GM12891 (cell line): Measurements from ENCODE around the gene RHBG.
A peak's percentile ranks its signal among the peaks of the same experiment; 100 is the strongest.

Source experiments
- DNase-seq: peaks from one replicate; pipeline ENCODE4 v3.0.0; 2011; ENCODE audit warnings: low spot score; ENCODE audit not compliant: insufficient read length
- FAIRE-seq: peaks from 2 replicates; lab custom pipeline; 2011; peaks lifted over from hg19 to GRCh38; lab: Jason Lieb, UNC
- PAX5 ChIP-seq: IDR thresholded peaks from 2 replicates; pipeline ENCODE4 v1.6.1; 2011; ENCODE audit warnings: low read length, moderate library complexity, mild to moderate bottlenecking; ENCODE audit not compliant: insufficient read depth, severe bottlenecking
- POLR2A ChIP-seq: IDR thresholded peaks from 2 replicates; pipeline ENCODE4 v1.6.1; 2011; ENCODE audit warnings: low read depth, low read length, control low read depth
- POLR2AphosphoS5 ChIP-seq: IDR thresholded peaks from 2 replicates; pipeline ENCODE4 v1.6.1; 2011; ENCODE audit warnings: low read depth, low read length, control low read depth
- POU2F2 ChIP-seq: IDR thresholded peaks from 2 replicates; pipeline ENCODE4 v1.6.1; 2011; ENCODE audit warnings: low read depth, mild to moderate bottlenecking, control low read depth, low read length, moderate library complexity
- SPI1 ChIP-seq: IDR thresholded peaks from 2 replicates; pipeline ENCODE4 v1.6.1; 2011; ENCODE audit warnings: low read depth, low read length, control low read depth
- TAF1 ChIP-seq: IDR thresholded peaks from 2 replicates; pipeline ENCODE4 v1.6.1; 2011; ENCODE audit warnings: low read depth, low read length, control low read depth

Gene RHBG

DNA sequence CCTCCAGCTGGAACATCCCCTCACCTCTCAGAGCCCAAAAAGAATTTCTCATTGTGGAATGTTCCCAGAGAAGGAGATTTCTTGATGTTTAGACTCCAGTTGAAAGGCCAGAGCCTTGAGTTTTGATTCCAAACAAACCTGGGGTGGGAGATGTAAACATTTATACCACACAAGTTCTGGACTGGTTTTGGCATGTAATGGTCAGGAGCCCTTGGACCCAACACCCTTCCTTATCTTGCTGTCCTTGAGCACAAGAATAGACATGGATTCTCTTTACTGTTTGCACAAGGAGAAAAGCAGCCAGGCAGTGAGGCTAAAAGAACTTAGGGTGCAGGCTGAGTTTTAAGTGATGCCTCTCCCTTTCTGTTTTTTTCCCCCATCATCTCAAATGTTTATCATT, 4.5 kb downstream of the RHBG start:
- no peak for TF ChIP-seq PAX5
- TF ChIP-seq POLR2AphosphoS5 = no peak
- DNase-seq = no peak
- no peak for FAIRE-seq

DNA sequence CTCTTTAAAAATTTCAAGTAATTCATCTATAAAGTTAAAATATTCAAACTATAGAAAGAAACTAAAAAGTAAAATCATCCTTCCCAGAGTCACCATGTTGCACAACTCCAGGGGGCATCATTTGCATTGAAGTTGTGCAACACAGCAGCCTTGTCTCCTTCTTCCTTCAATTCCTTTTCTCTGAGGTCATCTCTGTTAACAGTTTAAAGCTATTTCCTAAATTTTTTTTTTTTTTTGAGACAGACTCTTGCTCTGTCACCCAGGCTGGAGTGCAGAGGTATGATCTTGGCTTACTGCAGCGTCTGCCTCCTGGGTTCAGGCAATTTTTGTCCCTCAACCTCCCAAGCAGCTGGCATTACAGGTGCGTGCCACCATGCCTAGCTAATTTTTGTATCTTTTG, 7.1 kb downstream of the RHBG start:
- FAIRE-seq = no peak
- DNase-seq = no peak
- TF ChIP-seq SPI1 = no peak
- no peak for TF ChIP-seq TAF1
- no peak for TF ChIP-seq POLR2AphosphoS5
- TF ChIP-seq PAX5 = no peak
- no peak for TF ChIP-seq POLR2A
- no peak for TF ChIP-seq POU2F2

DNA sequence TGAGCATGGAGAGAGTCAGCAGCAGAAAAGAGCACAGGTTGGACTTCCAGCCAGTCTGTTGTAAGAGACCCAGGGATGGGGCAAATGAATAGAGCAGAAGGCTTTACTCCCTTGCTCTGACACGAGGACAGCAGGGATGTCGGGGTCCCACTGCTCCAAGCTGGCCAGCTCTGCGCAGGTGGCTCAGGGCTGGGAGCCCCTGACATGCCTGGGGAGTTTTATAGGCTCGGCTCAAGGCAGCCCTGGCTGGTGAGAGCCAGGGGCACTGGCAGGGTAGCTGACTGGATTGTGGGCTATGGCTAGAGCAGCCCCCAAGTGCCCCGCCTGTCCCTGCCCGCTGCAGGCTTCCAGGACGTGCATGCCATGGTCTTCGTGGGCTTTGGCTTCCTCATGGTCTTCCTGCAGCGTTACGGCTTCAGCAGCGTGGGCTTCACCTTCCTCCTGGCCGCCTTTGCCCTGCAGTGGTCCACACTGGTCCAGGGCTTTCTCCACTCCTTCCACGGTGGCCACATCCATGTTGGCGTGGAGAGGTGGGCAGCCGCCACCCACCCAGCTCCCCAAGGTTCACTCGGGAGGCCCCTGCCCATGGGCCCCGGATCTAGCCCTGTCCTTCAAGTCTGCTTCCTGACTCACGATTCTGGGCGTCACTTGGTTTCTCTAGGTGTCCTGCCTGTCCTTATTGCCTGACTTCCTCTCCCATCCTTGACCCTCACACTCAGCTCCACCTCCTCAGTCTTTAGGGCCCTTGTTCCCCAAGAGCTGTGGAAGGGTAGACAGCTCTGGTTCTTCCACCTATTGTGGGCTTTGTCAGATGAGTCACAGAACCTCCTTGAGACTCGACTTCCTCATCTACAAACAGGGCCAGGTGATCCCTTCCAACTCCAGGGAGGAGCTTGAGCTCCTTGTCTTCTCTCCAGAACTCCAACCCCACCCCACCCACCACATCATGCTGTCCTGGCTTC, 8.2 kb downstream of the RHBG start:
- FAIRE-seq (no peak), DNase-seq (no peak)
- TF ChIP-seq POLR2A (no peak), PAX5 (no peak), POLR2AphosphoS5 (no peak), TAF1 (no peak)

DNA sequence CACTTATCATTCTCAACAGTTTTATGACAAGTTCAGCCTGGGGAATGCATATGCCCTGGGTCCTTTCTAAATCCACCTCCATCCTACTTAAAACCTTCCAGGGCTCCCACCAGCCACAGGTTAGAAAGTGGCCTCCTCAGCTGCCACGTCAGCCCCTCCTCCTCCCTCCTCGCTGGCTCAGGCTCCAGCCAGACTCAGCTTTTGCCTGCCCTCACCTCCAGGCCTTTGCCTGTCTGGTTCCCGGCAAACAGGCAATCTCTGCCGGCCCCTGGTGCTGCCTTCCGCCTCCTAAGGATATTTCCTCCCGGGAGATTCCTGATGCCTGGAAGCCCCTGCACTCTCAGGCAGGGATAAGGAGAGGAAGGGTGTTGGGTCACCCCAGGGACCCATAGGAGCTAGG, 9.5 kb downstream of the RHBG start:
- no peak for FAIRE-seq
- no peak for DNase-seq
- no peak for TF ChIP-seq SPI1
- no peak for TF ChIP-seq POU2F2
- TF ChIP-seq POLR2AphosphoS5 = no peak
- no peak for TF ChIP-seq POLR2A
- no peak for TF ChIP-seq TAF1
- TF ChIP-seq PAX5 = no peak

DNA sequence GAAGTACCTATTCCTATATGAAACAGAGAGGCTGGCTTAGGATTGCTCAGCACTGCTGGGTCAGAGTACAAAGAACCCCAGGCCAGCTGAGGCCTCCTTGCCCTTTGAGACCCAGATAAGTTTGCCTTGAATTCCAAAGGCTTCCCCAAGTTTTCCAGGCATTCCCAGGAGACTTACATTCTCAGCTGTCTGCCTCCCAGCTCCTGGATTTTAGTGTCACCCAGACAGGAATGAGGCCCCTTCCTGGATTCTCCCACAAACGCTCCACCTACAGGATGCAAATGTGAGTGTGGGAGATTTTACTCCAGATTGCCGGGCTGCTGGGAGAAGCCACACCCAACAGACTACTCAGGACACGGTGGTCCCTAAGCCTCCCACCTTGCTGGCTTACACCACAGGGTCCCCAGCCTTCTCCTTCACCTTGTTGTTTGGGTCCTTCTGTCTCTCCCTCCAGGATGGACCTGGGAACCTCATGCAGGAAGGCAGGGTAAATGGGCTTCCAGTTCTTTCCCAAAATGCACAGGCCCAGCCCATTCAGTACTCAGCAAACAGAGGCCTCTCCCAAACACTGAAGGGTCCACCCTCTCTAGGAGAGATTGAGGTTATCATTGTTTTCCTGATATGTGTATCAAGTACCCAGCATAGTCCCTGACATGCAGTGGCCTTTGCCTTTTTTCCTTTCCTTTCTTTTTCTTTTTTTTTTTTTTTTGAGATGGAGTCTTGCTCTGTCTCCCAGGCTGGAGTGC, 10.6 kb downstream of the RHBG start:
- DNase-seq = no peak
- no peak for FAIRE-seq

DNA sequence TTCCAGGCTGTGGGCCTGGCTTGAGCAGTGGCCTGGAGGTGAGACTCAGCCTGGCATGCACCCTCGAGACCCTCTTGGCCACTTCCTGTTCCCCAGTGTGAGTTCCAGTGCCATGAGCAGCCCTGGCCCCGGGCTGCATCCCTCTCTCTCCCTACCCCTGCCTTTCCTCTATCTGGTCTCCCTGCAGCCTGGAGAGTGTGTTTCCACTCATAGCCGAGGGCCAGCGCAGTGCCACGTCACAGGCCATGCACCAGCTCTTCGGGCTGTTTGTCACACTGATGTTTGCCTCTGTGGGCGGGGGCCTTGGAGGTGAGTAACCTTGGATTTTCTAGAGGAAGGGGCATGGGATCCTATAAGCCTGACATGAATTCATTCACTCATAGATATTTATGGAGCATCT, 13.6 kb downstream of the RHBG start:
- FAIRE-seq = no peak
- DNase-seq = no peak
- TF ChIP-seq SPI1 = no peak
- TF ChIP-seq POLR2A = no peak
- no peak for TF ChIP-seq TAF1
- TF ChIP-seq POU2F2 = no peak
- TF ChIP-seq PAX5 = no peak
- TF ChIP-seq POLR2AphosphoS5 = no peak

More for the DNA sequence above, 10.6 kb downstream of the RHBG start:
- TF ChIP-seq TAF1 (no peak), POU2F2 (no peak), POLR2AphosphoS5 (no peak), POLR2A (no peak), SPI1 (no peak), PAX5 (no peak)

DNA sequence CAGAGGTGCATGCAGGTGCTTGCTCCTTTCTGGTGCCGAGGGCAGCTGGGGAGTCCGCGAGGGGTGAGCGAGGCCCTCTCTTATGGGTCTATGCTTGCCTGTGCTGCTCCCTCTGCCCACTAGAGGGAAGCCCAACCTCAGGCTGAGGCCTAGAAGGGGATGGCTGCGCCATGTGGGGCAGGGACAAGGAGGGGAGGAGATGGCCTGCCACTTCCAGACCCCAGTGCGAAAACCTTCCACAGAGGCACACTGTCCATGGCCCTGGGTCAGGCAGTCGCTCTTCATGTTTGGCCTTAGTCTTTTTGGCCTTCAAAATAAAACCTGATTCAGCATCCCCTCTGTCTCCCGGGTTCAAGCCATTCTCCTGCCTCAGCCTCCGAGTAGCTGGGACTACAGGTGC, 14.0 kb downstream of the RHBG start:
- FAIRE-seq (peak; percentile 85), DNase-seq (peak; percentile 81)
- TF ChIP-seq PAX5 (no peak), POLR2AphosphoS5 (no peak), POLR2A (no peak), SPI1 (no peak), TAF1 (no peak), POU2F2 (no peak)

DNA sequence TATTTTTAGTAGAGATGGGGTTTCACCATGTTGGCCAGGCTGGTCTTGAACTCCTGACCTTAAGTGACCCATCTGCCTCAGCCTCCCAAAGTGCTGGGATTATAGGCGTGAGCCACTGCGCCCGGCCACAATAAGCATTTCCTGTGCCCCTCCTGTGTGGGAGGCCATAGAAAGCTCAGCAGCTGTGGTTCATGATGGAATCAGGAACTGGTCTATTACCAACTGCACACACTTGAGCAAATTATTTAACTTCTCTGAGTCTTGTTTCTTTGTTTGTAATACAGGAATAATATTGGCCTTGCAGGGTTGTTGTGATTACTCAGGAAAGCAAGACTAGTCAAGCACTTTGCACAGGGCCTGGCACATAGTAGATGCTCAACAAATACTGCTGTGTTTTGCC, 15.0 kb downstream of the RHBG start:
- FAIRE-seq (no peak), DNase-seq (no peak)

DNA sequence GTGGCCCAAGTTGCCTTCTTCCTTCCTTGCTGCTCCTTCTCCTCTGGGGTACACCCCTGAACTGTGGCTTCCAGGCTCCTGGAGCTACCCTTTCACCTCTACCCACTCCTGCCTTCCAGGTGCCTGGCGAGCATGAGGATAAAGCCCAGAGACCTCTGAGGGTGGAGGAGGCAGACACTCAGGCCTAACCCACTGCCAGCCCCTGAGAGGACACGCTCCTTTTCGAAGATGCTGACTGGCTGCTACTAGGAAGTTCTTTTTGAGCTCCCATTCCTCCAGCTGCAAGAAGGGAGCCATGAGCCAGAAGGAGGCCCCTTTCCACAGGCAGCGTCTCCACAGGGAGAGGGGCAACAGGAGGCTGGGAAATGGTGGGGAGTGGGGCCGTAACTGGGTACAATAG, 15.6 kb downstream of the RHBG start:
- TF ChIP-seq SPI1 (no peak), POU2F2 (no peak), POLR2A (no peak), TAF1 (no peak), POLR2AphosphoS5 (no peak), PAX5 (no peak)
- no peak for FAIRE-seq
- DNase-seq = no peak

More for the DNA sequence above, 15.0 kb downstream of the RHBG start:
- TF ChIP-seq TAF1 (no peak), SPI1 (peak; percentile 21; the same call in 1 of the 2 replicates), POLR2AphosphoS5 (no peak)
